Measurements from ENCODE around the gene ERI2.
A peak's percentile ranks its signal among the peaks of the same experiment; 100 is the strongest.

ERI2 gene

GRCh38 chr16:20806168-20807050 is at the start of gene ERI2, which contains the start of gene REXO5:
Gene ERI2, minus strand, starts transcription at chr16:20806472. Its CDS starts 42 bp downstream, at chr16:20806430.
Gene REXO5, plus strand, starts transcription at chr16:20806527. Its CDS starts 427 bp downstream, at chr16:20806954.
- DNase-seq, result peak; percentile 95

- DNase-seq, result no peak
These were observed 48.7 kb upstream of the ERI2 start for GRCh38 chr16:20854963-20855362.

GRCh38 chr16:20853981-20854620 is 47.8 kb upstream of the ERI2 start:
- no peak for DNase-seq

GRCh38 chr16:20853143-20853542 is 46.9 kb upstream of the ERI2 start:
- no peak for DNase-seq

GRCh38 chr16:20851601-20852000 is 45.3 kb upstream of the ERI2 start:
- DNase-seq, result no peak

GRCh38 chr16:20850981-20851380 is 44.7 kb upstream of the ERI2 start:
- DNase-seq, result peak; percentile 40

- peak; percentile 67 for DNase-seq
These were observed 43.5 kb upstream of the ERI2 start for GRCh38 chr16:20849589-20850390.

- no peak for DNase-seq
These were observed 41.3 kb upstream of the ERI2 start for GRCh38 chr16:20847550-20847949.

GRCh38 chr16:20846551-20846950 is 40.3 kb upstream of the ERI2 start:
- no peak for DNase-seq

GRCh38 chr16:20846030-20846429 is 39.8 kb upstream of the ERI2 start:
- DNase-seq, result no peak

- DNase-seq, result no peak
These were observed 38.3 kb upstream of the ERI2 start for GRCh38 chr16:20844588-20844987.

- no peak for DNase-seq
These were observed 37.8 kb upstream of the ERI2 start for GRCh38 chr16:20844054-20844453.

- DNase-seq, result no peak
These were observed 33.2 kb upstream of the ERI2 start for GRCh38 chr16:20839504-20839903.

- DNase-seq, result no peak
These were observed 32.0 kb upstream of the ERI2 start for GRCh38 chr16:20838240-20838639.

- no peak for DNase-seq
These were observed 26.8 kb upstream of the ERI2 start for GRCh38 chr16:20833086-20833485.

- no peak for DNase-seq
These were observed 24.1 kb upstream of the ERI2 start for GRCh38 chr16:20830372-20830771.

- DNase-seq, result no peak
These were observed 23.3 kb upstream of the ERI2 start for GRCh38 chr16:20829536-20829935.

GRCh38 chr16:20826039-20826566 is 19.8 kb upstream of the ERI2 start:
- no peak for DNase-seq

GRCh38 chr16:20822521-20823325 is 16.5 kb upstream of the ERI2 start:
- DNase-seq, result no peak

- no peak for DNase-seq
These were observed 15.4 kb upstream of the ERI2 start for GRCh38 chr16:20821682-20822081.

- no peak for DNase-seq
These were observed 12.8 kb upstream of the ERI2 start for GRCh38 chr16:20818929-20819585.

- no peak for DNase-seq
These were observed 8.5 kb upstream of the ERI2 start for GRCh38 chr16:20814784-20815183.
